GM12878 (cell line): Measurements from ENCODE around the gene ZNF80. TPM values are rescaled to one million over a fixed set of nuclear protein-coding genes. Genes with fewer than 3 reads are reported as not detected.

Source experiments
- ATAC-seq: fragments of 200-7000 bp; cut with Tn5 transposase; 3 replicates; pipeline ENCODE4 v1.9.1; 2020; ENCODE audit warnings: mild to moderate bottlenecking, moderate library complexity
- BruUV-seq: library from RNA; stranded (reverse); fragments of 400-500 nt; replicated peaks from 2 replicates; lab custom pipeline; 2021; lab: Mats Ljungman, UMichigan
- CTCF ChIA-PET: fragments of 300-600 bp; sonication (Branson Sonifier 250); formaldehyde crosslinking; extraction: SDS; loops from one replicate; lab custom pipeline; 2021; ENCODE audit warnings: inconsistent platforms; lab: Yijun Ruan, JAX
- POLR2A ChIA-PET: fragments of 350-600 bp; formaldehyde crosslinking; extraction: SDS; loops from one replicate; lab custom pipeline; 2021; ENCODE audit warnings: inconsistent platforms; lab: Charles Lee
- RAD21 ChIA-PET: fragments of 300-600 bp; sonication (Branson Sonifier 250); formaldehyde crosslinking; loops from one replicate; lab custom pipeline; 2023; ENCODE audit warnings: antibody characterized with exemption; ENCODE audit not compliant: unreplicated experiment; lab: Charles Lee
- SMC1A ChIA-PET: fragments of 300-600 bp; sonication (Branson Sonifier 250); formaldehyde crosslinking; loops from one replicate; lab custom pipeline; 2023; ENCODE audit not compliant: unreplicated experiment, uncharacterized antibody; lab: Charles Lee
- DNase-seq: peaks from one replicate; pipeline ENCODE4 v3.0.0-alpha.2; 2011; ENCODE audit warnings: low read depth, low spot score
- FAIRE-seq: peaks from 3 replicates; lab custom pipeline; 2011; peaks lifted over from hg19 to GRCh38; lab: Jason Lieb, UNC
- H2AFZ ChIP-seq: 2 replicates; pipeline ENCODE4 v1.6.0; 2011; ENCODE audit warnings: low read depth, low read length, control low read depth; ENCODE audit not compliant: control insufficient read depth
- H3K27ac ChIP-seq: 2 replicates; pipeline ENCODE4 v1.5.1; 2011; ENCODE audit warnings: control low read depth; ENCODE audit not compliant: control insufficient read depth, insufficient read depth
- H3K27me3 ChIP-seq, 2 experiments: replicated peaks in 1 of 2; 2 replicates each; pipeline versions ENCODE4 v1.6.0 to v1.6.1; 2011; ENCODE audit warnings: low read length in 1 of 2; ENCODE audit not compliant: control insufficient read depth in 2 of 2, insufficient read depth in 2 of 2
- H3K36me3 ChIP-seq, 2 experiments: 2 replicates each; pipeline ENCODE4 v1.5.1; 2011; ENCODE audit warnings: low read length in 1 of 2; ENCODE audit not compliant: control insufficient read depth in 2 of 2, insufficient read depth in 2 of 2
- H3K4me1 ChIP-seq: 2 replicates; pipeline ENCODE4 v1.6.1; 2011; ENCODE audit warnings: mild to moderate bottlenecking, low read length, moderate library complexity, mixed read lengths; ENCODE audit not compliant: control insufficient read depth, insufficient read depth
- H3K4me2 ChIP-seq: 2 replicates; pipeline ENCODE4 v1.6.0; 2011; ENCODE audit warnings: control low read depth; ENCODE audit not compliant: control insufficient read depth, insufficient read depth
- H3K4me3 ChIP-seq: fragments of 200-600 bp; sonication (generic); 2 replicates; pipeline ENCODE4 v1.5.1; 2016
- H3K79me2 ChIP-seq: 2 replicates; pipeline ENCODE4 v1.6.0; 2011; ENCODE audit warnings: low read length; ENCODE audit not compliant: control insufficient read depth, insufficient read depth
- H3K9ac ChIP-seq: 2 replicates; pipeline ENCODE4 v1.8.0; 2011; ENCODE audit warnings: low read length, control low read depth, mixed read lengths; ENCODE audit not compliant: control insufficient read depth, insufficient read depth
- H3K9me3 ChIP-seq: replicated peaks from 3 replicates; pipeline ENCODE4 v1.5.1; 2011; ENCODE audit warnings: mild to moderate bottlenecking, low read length; ENCODE audit not compliant: control insufficient read depth, insufficient read depth
- H4K20me1 ChIP-seq: 2 replicates; pipeline ENCODE4 v1.6.0; 2011; ENCODE audit not compliant: control insufficient read depth, insufficient read depth
- EZH2 ChIP-seq: IDR thresholded peaks from 2 replicates; pipeline ENCODE4 v1.6.1; 2012; ENCODE audit warnings: low read depth, mild to moderate bottlenecking, control low read depth, inconsistent platforms, low read length, borderline replicate concordance; ENCODE audit not compliant: control insufficient read depth
- FOXK2 ChIP-seq: fragments of 450-650 bp; IDR thresholded peaks from 2 replicates; pipeline ENCODE4 v1.6.1; 2017; ENCODE audit warnings: mild to moderate bottlenecking, moderate library complexity
- HSF1 ChIP-seq: fragments of 150-350 bp; IDR thresholded peaks from 2 replicates; pipeline ENCODE4 v1.6.1; 2014; ENCODE audit warnings: mild to moderate bottlenecking, low read depth, low read length
- IKZF2 ChIP-seq, 2 experiments: fragments of 450-650 bp; IDR thresholded peaks; 2 replicates each; pipeline ENCODE4 v1.6.1; 2017; ENCODE audit warnings: mild to moderate bottlenecking in 2 of 2, moderate library complexity in 2 of 2
- IRF5 ChIP-seq: fragments of 450-650 bp; IDR thresholded peaks from 2 replicates; pipeline ENCODE4 v1.6.1; 2017; ENCODE audit warnings: borderline replicate concordance
- MLLT1 ChIP-seq: fragments of 450-650 bp; IDR thresholded peaks from 2 replicates; pipeline ENCODE4 v1.6.1; 2016; ENCODE audit warnings: mild to moderate bottlenecking
- NRF1 ChIP-seq: conservative IDR thresholded peaks from 2 replicates; pipeline ENCODE4 v1.6.1; 2011; ENCODE audit warnings: mild to moderate bottlenecking, low read depth, low read length, improper control_type of control experiment
- PKNOX1 ChIP-seq: fragments of 450-650 bp; IDR thresholded peaks from 2 replicates; pipeline ENCODE4 v1.6.1; 2016; ENCODE audit warnings: mild to moderate bottlenecking
- POU2F2 ChIP-seq: IDR thresholded peaks from 3 replicates; pipeline ENCODE4 v1.6.1; 2011; ENCODE audit warnings: low read depth, mild to moderate bottlenecking, low read length, borderline replicate concordance
- RAD21 ChIP-seq: IDR thresholded peaks from 2 replicates; pipeline ENCODE4 v1.6.1; 2011; ENCODE audit warnings: mild to moderate bottlenecking, low read depth, low read length, moderate library complexity; ENCODE audit not compliant: insufficient read depth
- RUNX3 ChIP-seq: IDR thresholded peaks from 2 replicates; pipeline ENCODE4 v1.6.1; 2012; ENCODE audit warnings: low read length, inconsistent platforms
- SPI1 ChIP-seq: IDR thresholded peaks from 2 replicates; pipeline ENCODE4 v1.6.1; 2011; ENCODE audit warnings: low read depth, mild to moderate bottlenecking, low read length, moderate library complexity, borderline replicate concordance; ENCODE audit not compliant: insufficient read depth
- SREBF1 ChIP-seq: IDR thresholded peaks from 2 replicates; pipeline ENCODE4 v1.6.1; 2012; ENCODE audit warnings: mild to moderate bottlenecking, low read length
- TBL1XR1 ChIP-seq: IDR thresholded peaks from 2 replicates; pipeline ENCODE4 v1.6.1; 2012; ENCODE audit warnings: low read depth, low read length, improper control_type of control experiment
- WGBS: methylation state at CpG from one replicate; pipeline ENCODE4 v1.1.6; 2016; ENCODE audit warnings: low lambda C conversion rate; ENCODE audit not compliant: insufficient replicate concordance, insufficient coverage; ENCODE audit errors: missing lambda C conversion rate; 5-methylcytosine and 5-hydroxymethylcytosine counted together
- in situ Hi-C: fragments of 300-500 bp; cut with MboI; formaldehyde crosslinking; loops from 9 replicates; pipeline ENCODE4 v1.14.3; 2018; ENCODE audit warnings: mixed read lengths
- intact Hi-C: fragments of 100-400 bp; cut with micrococcal nuclease; formaldehyde crosslinking; loops from one replicate; pipeline ENCODE4 v1.14.2; 2022; ENCODE audit not compliant: unreplicated experiment
- polyA plus RNA-seq, 11 experiments: library from polyadenylated mRNA; depleted of rRNA in 4 of 11; unstranded in 6 of 11; stranded (reverse) in 5 of 11; fragments of >200 nt; fragmentation: Nextera tagmentation in 4 of 11; fragmentation: Illumina TruSeq in 1 of 11; extraction: Ambion mirVana in 4 of 11; extraction: Trizol in 1 of 11; gene quantifications; 1 replicate in 1 of 11; 2 replicates in 10 of 11; pipeline versions ENCODE4 v1.2.1 to v1.2.3, GENCODE V29; 2011 to 2016; ENCODE audit warnings: inconsistent platforms in 2 of 11, missing spikeins in 2 of 11, low read depth in 1 of 11
- total RNA-seq, 4 experiments: library from RNA; depleted of rRNA in 3 of 4; stranded (reverse); fragments of >200 nt in 3 of 4; fragmentation: Illumina TruSeq in 1 of 4; extraction: Trizol in 1 of 4; gene quantifications; 2 replicates each; pipeline versions ENCODE4 v1.2.1 to v1.2.3, GENCODE V29; 2013 to 2021

Gene ZNF80
- total and polyA plus RNA-seq, 10 of the 15 experiments (the other 5 are each of a cell fraction or from before 2014, with no cell fraction given): not detected

GRCh38 chr3:114206342-114206741, 31.0 kb downstream of the ZNF80 start:
- no peak overlapping the region for H3K4me3 ChIP-seq
- H3K27ac ChIP-seq: no peak overlapping the region
- BruUV-seq: no TSS peak
- no peaks in the 10 kb centered on the region for H4K20me1 ChIP-seq
- no peak overlapping the region for H2AFZ ChIP-seq
- H3K9ac ChIP-seq: no peak overlapping the region
- no peak for TF ChIP-seq RUNX3
- TF ChIP-seq HSF1: no peak
- no peak for TF ChIP-seq MLLT1
- no peak for TF ChIP-seq EZH2
- no peak for TF ChIP-seq PKNOX1
- no peak for TF ChIP-seq SREBF1
- TF ChIP-seq FOXK2: no peak
- no peak for TF ChIP-seq IKZF2 (IDR thresholded peaks at IDR 0.05)
- TF ChIP-seq IRF5: no peak
- no peak for TF ChIP-seq NRF1
- TF ChIP-seq SPI1: no peak
- TF ChIP-seq TBL1XR1: no peak
- TF ChIP-seq RAD21: no peak
- no peak for TF ChIP-seq POU2F2
- ChIA-PET RAD21 (no interaction called here), POLR2A (no interaction called here), CTCF (interaction anchor here (0.6 to 1.2 kb wide), 3 partner anchors 10 to 212 kb away, joined by 3 to 4 read pairs (median 3); no protein-coding TSS in a partner anchor), SMC1A (interaction anchor here (2.7 kb wide), 1 partner anchor 11 kb away, joined by 9 read pairs; no protein-coding TSS in a partner anchor)
- H3K9me3 ChIP-seq: no peaks in the 10 kb centered on the region; the same call in 2 of the 3 replicates
- no peak overlapping the region for H3K4me2 ChIP-seq
- peaks cover 6% of the 10 kb centered on the region for H3K4me1 ChIP-seq
- H3K36me3 ChIP-seq: no peaks in the 10 kb centered on the region
- in situ Hi-C loops (no loop called here), intact Hi-C loops (no loop called here)
- no peaks in the 10 kb centered on the region for H3K79me2 ChIP-seq
- WGBS: 56% methylated on average over 3 of the region's 3 CpGs
- FAIRE-seq (no peak), ATAC-seq (no peak), DNase-seq (no peak)
- no peaks in the 10 kb centered on the region; a peak in 2 of 4 replicates for H3K27me3 ChIP-seq
